ENCODE results near the gene RBM33. TPM values are rescaled to one million over a fixed set of nuclear protein-coding genes. Genes with fewer than 3 reads are reported as not detected.
A peak's percentile ranks its signal among the peaks of the same experiment; 100 is the strongest.

RBM33 gene
- total RNA-seq, 1 donor from 2014 or later, result 117 TPM

DNA sequence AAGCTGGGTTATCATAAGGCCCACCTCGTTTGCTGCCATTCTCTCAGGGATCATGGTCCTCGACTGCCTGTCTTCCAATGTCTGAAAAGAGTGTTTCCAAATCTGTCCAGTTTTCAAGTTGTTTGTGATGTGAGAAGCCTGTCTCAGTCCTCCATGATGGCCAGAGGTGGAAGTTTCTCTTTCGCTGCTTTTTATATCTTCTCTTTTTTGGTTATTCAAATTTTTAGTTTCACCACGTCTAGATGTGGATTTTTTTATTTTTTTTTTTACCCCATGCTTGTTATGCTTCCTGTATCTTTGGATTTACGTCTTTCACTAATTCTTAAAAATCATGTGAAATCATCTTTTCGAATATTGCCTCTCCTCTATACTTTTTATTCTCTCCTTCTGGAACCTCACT, 6.1 kb upstream of the RBM33 start:
- Mint-ChIP-seq H3K27me3 (no peaks in the 10 kb centered on the region), H3K4me3 (peak overlapping the region; percentile 20), H3K4me1 (peaks cover 20% of the 10 kb centered on the region), H3K9me3 (peaks cover 23% of the 10 kb centered on the region), H3K36me3 (ENCODE audit: low read depth) (peaks cover 35% of the 10 kb centered on the region), H3K27ac (peak overlapping the region; percentile 78)
- ATAC-seq (ENCODE audit: low read depth) (peak; percentile 37), DNase-seq (no peak)
- intact Hi-C loops (cut with micrococcal nuclease), result no loop called here
- ChIA-PET POLR2A (no interaction called here), CTCF (no interaction called here)
- no peak for TF ChIP-seq CTCF (IDR thresholded peaks at IDR 0.05)

- CTCF ChIA-PET, result no interaction called here
- Mint-ChIP-seq H3K27me3 (no peaks in the 10 kb centered on the region), H3K4me1 (peaks cover 26% of the 10 kb centered on the region), H3K36me3 (ENCODE audit: low read depth) (peaks cover 46% of the 10 kb centered on the region), H3K9me3 (peaks cover 23% of the 10 kb centered on the region), H3K4me3 (no peak overlapping the region), H3K27ac (no peak overlapping the region)
- DNase-seq (no peak), ATAC-seq (ENCODE audit: low read depth) (no peak)
- intact Hi-C loops (cut with micrococcal nuclease), result loop anchor here (5.0 to 10.0 kb wide), 2 partner anchors 1255 to 1697 kb away; partner anchors contain the start of genes DNAJB6 and LMBR1
- POLR2A ChIA-PET, result no interaction called here
- TF ChIP-seq CTCF (IDR thresholded peaks at IDR 0.05), result no peak
Observed at GRCh38 chr7:155639958-155640520, 4.4 kb upstream of the RBM33 start.

GRCh38 chr7:155640629-155641028, 3.8 kb upstream of the RBM33 start:
- Mint-ChIP-seq H3K27me3 (no peaks in the 10 kb centered on the region), H3K9me3 (peaks cover 23% of the 10 kb centered on the region), H3K27ac (no peak overlapping the region), H3K4me1 (peaks cover 32% of the 10 kb centered on the region), H3K36me3 (ENCODE audit: low read depth) (peaks cover 47% of the 10 kb centered on the region), H3K4me3 (no peak overlapping the region)
- no peak for DNase-seq
- TF ChIP-seq CTCF (IDR thresholded peaks at IDR 0.05), result no peak
- ChIA-PET CTCF (no interaction called here), POLR2A (no interaction called here)
- no peak for ATAC-seq (ENCODE audit: low read depth)
- intact Hi-C loops (cut with micrococcal nuclease), result loop anchor here (5.0 to 10.0 kb wide), 2 partner anchors 1254 to 1697 kb away; partner anchors contain the start of genes DNAJB6 and LMBR1

DNA sequence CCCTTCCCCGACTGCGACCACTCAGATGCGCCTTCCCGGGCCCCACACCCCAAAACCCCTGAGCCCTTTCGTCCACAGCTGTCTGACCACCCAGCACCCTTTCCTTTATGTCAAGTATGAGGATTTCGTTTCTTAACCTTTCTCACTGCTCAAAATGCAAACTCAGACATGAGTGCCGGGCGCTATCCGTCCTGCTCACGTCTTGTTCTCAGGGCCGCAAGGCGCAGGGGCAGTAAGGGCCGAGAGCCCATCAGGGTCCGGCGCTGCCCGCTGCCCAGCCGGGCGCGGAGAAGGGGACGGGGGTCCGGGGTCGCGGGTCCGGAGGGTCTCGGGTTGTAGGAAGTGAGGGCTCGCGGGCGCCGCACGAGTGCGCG, 670 bp upstream of the RBM33 start:
- Mint-ChIP-seq H3K4me1 (peaks cover 49% of the 10 kb centered on the region), H3K4me3 (peak overlapping the region; percentile 98), H3K36me3 (ENCODE audit: low read depth) (peaks cover 65% of the 10 kb centered on the region), H3K27ac (peak overlapping the region; percentile 98), H3K9me3 (peaks cover 11% of the 10 kb centered on the region), H3K27me3 (no peaks in the 10 kb centered on the region)
- intact Hi-C loops (cut with micrococcal nuclease), result loop anchor here (1.0 to 10.0 kb wide), 11 partner anchors 45 to 1694 kb away; partner anchors contain the start of genes DNAJB6, INSIG1, LMBR1 and PAXIP1
- POLR2A ChIA-PET, result interaction anchor here (0.5 to 1.5 kb wide), 17 partner anchors 9 to 1398 kb away, joined by 3 to 18 read pairs (median 4); partner anchors contain the start of genes LMBR1 and PAXIP1
- ATAC-seq (ENCODE audit: low read depth), result no peak
- no peak for TF ChIP-seq CTCF (IDR thresholded peaks at IDR 0.05)
- DNase-seq, result no peak
- CTCF ChIA-PET, result interaction anchor here (1.2 kb wide), 1 partner anchor 45 kb away, joined by 6 read pairs; no protein-coding TSS in a partner anchor

DNA sequence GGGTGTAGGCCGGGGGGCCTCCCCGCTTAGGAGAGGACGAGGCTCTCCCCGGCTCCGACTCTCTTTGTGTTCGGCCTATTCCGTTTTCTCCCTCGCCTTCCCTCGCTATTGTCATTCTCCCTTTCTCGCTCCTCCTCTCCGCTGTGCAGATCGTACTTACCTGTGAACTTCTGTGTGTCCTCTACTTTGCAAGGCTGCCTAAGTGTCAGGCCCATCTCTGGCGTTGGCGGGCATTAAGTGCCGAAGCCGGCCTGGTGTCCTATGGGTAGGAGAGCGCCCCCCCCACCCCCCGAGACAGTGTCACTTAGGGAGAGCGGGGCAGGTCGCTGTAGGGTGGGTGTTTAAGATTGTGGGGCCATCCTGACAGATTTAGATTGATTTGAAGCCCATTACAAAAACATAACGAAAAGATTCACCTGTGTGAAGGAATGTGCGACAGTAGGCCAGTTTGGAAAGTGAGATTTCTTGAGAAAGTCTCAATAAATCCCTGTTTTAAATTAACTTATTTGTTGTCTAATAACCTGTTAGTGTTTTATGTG, 579 bp downstream of the RBM33 start:
- H3K27ac Mint-ChIP-seq, result peak overlapping the region; percentile 98
- no peak for DNase-seq
- peak; percentile 35 for ATAC-seq (ENCODE audit: low read depth)
- peak overlapping the region; percentile 98 for H3K4me3 Mint-ChIP-seq
- ChIA-PET POLR2A (interaction anchor here (1.1 to 1.4 kb wide), 3 partner anchors 10 to 82 kb away, joined by 3 to 5 read pairs (median 3); no protein-coding TSS in a partner anchor), CTCF (interaction anchor here (1.2 kb wide), 1 partner anchor 46 kb away, joined by 6 read pairs; no protein-coding TSS in a partner anchor)
- H3K36me3 Mint-ChIP-seq (ENCODE audit: low read depth), result peaks cover 73% of the 10 kb centered on the region
- H3K27me3 Mint-ChIP-seq, result no peaks in the 10 kb centered on the region
- H3K9me3 Mint-ChIP-seq, result peaks cover 16% of the 10 kb centered on the region
- intact Hi-C loops (cut with micrococcal nuclease), result loop anchor here (1.0 to 10.0 kb wide), 11 partner anchors 46 to 1692 kb away; partner anchors contain the start of genes DNAJB6, INSIG1, LMBR1 and PAXIP1
- peaks cover 52% of the 10 kb centered on the region for H3K4me1 Mint-ChIP-seq
- TF ChIP-seq CTCF (IDR thresholded peaks at IDR 0.05), result no peak
